ENCODE data around the gene TRAF5.

DNA sequence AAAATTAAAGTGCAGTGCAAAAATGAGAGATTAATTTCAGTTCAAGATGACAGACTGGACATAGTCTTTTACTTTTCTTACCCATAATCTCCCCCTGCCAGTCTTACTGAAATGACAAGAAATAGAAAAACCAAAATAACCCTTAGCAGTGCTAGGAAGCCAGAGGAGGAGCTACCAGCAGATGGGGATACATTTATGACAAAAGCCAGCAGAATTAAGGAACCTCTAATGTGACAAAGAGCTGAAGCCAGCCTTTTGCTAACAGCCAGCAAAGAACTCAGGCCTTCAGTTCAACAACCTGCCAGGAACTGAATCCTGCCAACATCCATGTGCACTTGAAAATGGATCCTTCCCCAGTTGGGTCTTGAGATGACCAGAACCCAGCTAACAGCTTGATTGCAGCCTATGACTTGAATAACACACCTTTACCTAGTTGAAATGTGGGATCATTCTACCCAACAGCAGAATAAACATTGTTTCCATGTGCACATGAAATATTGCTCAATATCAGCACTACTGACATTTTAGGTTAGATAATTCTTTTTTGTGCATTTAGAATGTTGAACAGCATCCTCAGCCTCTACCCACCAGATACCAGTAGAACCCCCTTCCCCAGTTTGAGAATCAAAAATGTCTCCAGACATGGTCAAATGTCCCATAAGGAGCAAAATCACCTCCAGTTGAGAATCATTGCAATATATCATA is 7.9 kb upstream of the TRAF5 start:
- TF ChIP-seq, protein P1, sequence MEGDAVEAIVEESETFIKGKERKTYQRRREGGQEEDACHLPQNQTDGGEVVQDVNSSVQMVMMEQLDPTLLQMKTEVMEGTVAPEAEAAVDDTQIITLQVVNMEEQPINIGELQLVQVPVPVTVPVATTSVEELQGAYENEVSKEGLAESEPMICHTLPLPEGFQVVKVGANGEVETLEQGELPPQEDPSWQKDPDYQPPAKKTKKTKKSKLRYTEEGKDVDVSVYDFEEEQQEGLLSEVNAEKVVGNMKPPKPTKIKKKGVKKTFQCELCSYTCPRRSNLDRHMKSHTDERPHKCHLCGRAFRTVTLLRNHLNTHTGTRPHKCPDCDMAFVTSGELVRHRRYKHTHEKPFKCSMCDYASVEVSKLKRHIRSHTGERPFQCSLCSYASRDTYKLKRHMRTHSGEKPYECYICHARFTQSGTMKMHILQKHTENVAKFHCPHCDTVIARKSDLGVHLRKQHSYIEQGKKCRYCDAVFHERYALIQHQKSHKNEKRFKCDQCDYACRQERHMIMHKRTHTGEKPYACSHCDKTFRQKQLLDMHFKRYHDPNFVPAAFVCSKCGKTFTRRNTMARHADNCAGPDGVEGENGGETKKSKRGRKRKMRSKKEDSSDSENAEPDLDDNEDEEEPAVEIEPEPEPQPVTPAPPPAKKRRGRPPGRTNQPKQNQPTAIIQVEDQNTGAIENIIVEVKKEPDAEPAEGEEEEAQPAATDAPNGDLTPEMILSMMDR (IDR thresholded peaks at IDR 0.05), result no peak
- TF ChIP-seq EP300 (IDR thresholded peaks at IDR 0.05), result no peak
